ENCODE measurements around the gene KCNJ15.

DNA sequence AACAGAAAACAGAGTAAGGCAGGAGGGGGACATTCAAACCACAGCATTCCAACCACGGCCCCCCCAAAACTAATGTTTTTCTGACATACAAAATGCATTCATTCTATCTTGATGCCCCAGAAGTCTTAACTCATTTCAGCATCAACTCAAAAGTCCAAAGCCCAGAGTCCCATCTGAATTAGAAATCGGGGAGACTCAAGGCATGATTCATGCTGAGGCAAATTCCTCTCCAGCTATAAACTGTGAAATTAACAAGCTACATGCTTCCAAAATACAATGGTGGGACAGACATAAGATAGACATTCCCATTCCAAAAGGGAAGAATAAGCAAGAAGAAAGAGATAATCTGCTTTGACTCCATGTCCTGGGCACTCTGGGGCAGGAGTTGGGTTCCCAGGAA, 73.9 kb downstream of the KCNJ15 start:
- TF ChIP-seq MXI1 (IDR thresholded peaks at IDR 0.05; ENCODE audit: borderline replicate concordance, low read depth, low read length) (no peak), RFX5 (IDR thresholded peaks at IDR 0.05; ENCODE audit: low read depth, low read length) (no peak), SMC3 (IDR thresholded peaks at IDR 0.05; ENCODE audit: low read depth, low read length) (no peak)
- TF ChIP-seq, protein P1, sequence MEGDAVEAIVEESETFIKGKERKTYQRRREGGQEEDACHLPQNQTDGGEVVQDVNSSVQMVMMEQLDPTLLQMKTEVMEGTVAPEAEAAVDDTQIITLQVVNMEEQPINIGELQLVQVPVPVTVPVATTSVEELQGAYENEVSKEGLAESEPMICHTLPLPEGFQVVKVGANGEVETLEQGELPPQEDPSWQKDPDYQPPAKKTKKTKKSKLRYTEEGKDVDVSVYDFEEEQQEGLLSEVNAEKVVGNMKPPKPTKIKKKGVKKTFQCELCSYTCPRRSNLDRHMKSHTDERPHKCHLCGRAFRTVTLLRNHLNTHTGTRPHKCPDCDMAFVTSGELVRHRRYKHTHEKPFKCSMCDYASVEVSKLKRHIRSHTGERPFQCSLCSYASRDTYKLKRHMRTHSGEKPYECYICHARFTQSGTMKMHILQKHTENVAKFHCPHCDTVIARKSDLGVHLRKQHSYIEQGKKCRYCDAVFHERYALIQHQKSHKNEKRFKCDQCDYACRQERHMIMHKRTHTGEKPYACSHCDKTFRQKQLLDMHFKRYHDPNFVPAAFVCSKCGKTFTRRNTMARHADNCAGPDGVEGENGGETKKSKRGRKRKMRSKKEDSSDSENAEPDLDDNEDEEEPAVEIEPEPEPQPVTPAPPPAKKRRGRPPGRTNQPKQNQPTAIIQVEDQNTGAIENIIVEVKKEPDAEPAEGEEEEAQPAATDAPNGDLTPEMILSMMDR (conservative IDR thresholded peaks at IDR 0.05; ENCODE audit: low read depth, low read length) = no peak

All from IMR-90 (cell line).